Thymus (tissue), 11 donors: Measurements from ENCODE around the gene LCNL1. TPM values are rescaled to one million over a fixed set of nuclear protein-coding genes. Genes with fewer than 3 reads are reported as not detected.

Experiments
- DNase-seq, 9 donors: peaks; one replicate each; pipeline ENCODE4 v3.0.0-alpha.2; 2013; ENCODE audit warnings: low spot score in 9 of 9, low read depth in 6 of 9, missing footprints in 1 of 9
- H3K27ac ChIP-seq, 2 donors: one replicate each; pipeline ENCODE4 v1.5.1; 2013; ENCODE audit warnings: control low read depth in 1 of 2, low read depth in 1 of 2, low read length in 1 of 2, mild to moderate bottlenecking in 1 of 2, moderate library complexity in 1 of 2
- H3K27me3 ChIP-seq, 2 donors: one replicate each; pipeline ENCODE4 v1.5.1; 2013; ENCODE audit warnings: low read length in 1 of 2; ENCODE audit not compliant: control insufficient read depth in 2 of 2, insufficient read depth in 1 of 2
- H3K36me3 ChIP-seq, 2 donors: one replicate each; pipeline ENCODE4 v1.5.1; 2013; ENCODE audit warnings: low read length in 1 of 2, mild to moderate bottlenecking in 1 of 2, moderate library complexity in 1 of 2; ENCODE audit not compliant: control insufficient read depth in 2 of 2, insufficient read depth in 2 of 2
- H3K4me1 ChIP-seq, 2 donors: one replicate each; pipeline ENCODE4 v1.5.1; 2013; ENCODE audit warnings: low read length in 2 of 2; ENCODE audit not compliant: control insufficient read depth in 2 of 2, insufficient read depth in 2 of 2
- H3K4me3 ChIP-seq, 2 donors: one replicate each; pipeline ENCODE4 v1.5.1; 2013; ENCODE audit warnings: low read length in 2 of 2, control low read depth in 1 of 2, mild to moderate bottlenecking in 1 of 2
- H3K9me3 ChIP-seq, 2 donors: one replicate each; pipeline ENCODE4 v1.5.1; 2013; ENCODE audit warnings: low read length in 1 of 2, mild to moderate bottlenecking in 1 of 2; ENCODE audit not compliant: control insufficient read depth in 2 of 2, insufficient read depth in 1 of 2
- WGBS: extraction: QIAGEN DNeasy Blood & Tissue Kit; methylation state at CpG from one replicate; pipeline ENCODE4 v1.1.7; 2013; 5-methylcytosine and 5-hydroxymethylcytosine counted together
- polyA plus RNA-seq: library from polyadenylated mRNA; stranded (reverse); fragments of 200-250 nt; gene quantifications from one replicate; pipeline ENCODE4 v1.2.3, GENCODE V29; 2013
- total RNA-seq: library from RNA; stranded (reverse); fragments of 120-200 nt; gene quantifications from one replicate; pipeline ENCODE4 v1.2.4, GENCODE V29; 2013
- donor health status: healthy.

Gene LCNL1
- total and polyA plus RNA-seq, 2 donors: 0.19 to 5.0 TPM

GRCh38 chr9:136984464-136985026 is 1.8 kb downstream of the LCNL1 start:
- H3K9me3 ChIP-seq: no peaks in the 10 kb centered on the region
- H3K36me3 ChIP-seq: no peaks in the 10 kb centered on the region
- DNase-seq: no peak
- no peak overlapping the region for H3K27ac ChIP-seq
- peaks cover 2 to 6% of the 10 kb centered on the region in 2 donors for H3K4me1 ChIP-seq
- peak overlapping the region in 1 of 2 donors; percentile 41 for H3K4me3 ChIP-seq
- WGBS: 49% methylated on average over 29 of the region's 29 CpGs
- peaks cover 41 to 95% of the 10 kb centered on the region in 2 donors for H3K27me3 ChIP-seq

GRCh38 chr9:136985027-136985602 is 2.3 kb downstream of the LCNL1 start:
- Histone ChIP-seq H3K9me3 (no peaks in the 10 kb centered on the region), H3K36me3 (no peaks in the 10 kb centered on the region), H3K27me3 (peaks cover 41 to 95% of the 10 kb centered on the region in 2 donors), H3K4me3 (peak overlapping the region in 1 of 2 donors; percentile 41), H3K4me1 (peaks cover 2 to 6% of the 10 kb centered on the region in 2 donors), H3K27ac (no peak overlapping the region)
- no peak for DNase-seq
- WGBS: 8% methylated on average over 48 of the region's 48 CpGs

- Histone ChIP-seq H3K27me3 (peaks cover 46 to 96% of the 10 kb centered on the region in 2 donors), H3K27ac (no peak overlapping the region), H3K4me3 (peak overlapping the region in 1 of 2 donors; percentile 41), H3K4me1 (peaks cover 2 to 6% of the 10 kb centered on the region in 2 donors), H3K9me3 (peaks cover 2 to 6% of the 10 kb centered on the region in 2 donors), H3K36me3 (no peaks in the 10 kb centered on the region)
- 26% methylated on average over 33 of the region's 33 CpGs for WGBS
- DNase-seq: no peak
Measured at GRCh38 chr9:136985853-136986252, 3.1 kb downstream of the LCNL1 start.

- no peak for DNase-seq
- 97% methylated on average over 4 of the region's 4 CpGs for WGBS
- Histone ChIP-seq H3K27me3 (peaks cover 42 to 77% of the 10 kb centered on the region in 2 donors), H3K27ac (no peak overlapping the region), H3K36me3 (peaks cover 5% of the 10 kb centered on the region in 2 donors), H3K4me3 (no peak overlapping the region), H3K4me1 (peaks cover 11 to 20% of the 10 kb centered on the region in 2 donors), H3K9me3 (peaks cover 2 to 9% of the 10 kb centered on the region in 2 donors)
Measured at GRCh38 chr9:136988872-136989271, 6.1 kb downstream of the LCNL1 start.

- WGBS: 94% methylated on average over 10 of the region's 10 CpGs
- H3K27ac ChIP-seq: no peak overlapping the region
- H3K4me1 ChIP-seq: peaks cover 9 to 25% of the 10 kb centered on the region in 2 donors
- H3K27me3 ChIP-seq: peaks cover 27 to 75% of the 10 kb centered on the region in 2 donors
- no peak for DNase-seq
- no peak overlapping the region for H3K4me3 ChIP-seq
- H3K9me3 ChIP-seq: peaks cover 2 to 9% of the 10 kb centered on the region in 2 donors
- H3K36me3 ChIP-seq: peaks cover 8 to 16% of the 10 kb centered on the region in 2 donors
Measured at GRCh38 chr9:136990242-136990911, 7.6 kb downstream of the LCNL1 start.

- peaks cover 2 to 19% of the 10 kb centered on the region in 2 donors for H3K9me3 ChIP-seq
- peak within 1 kb of the TSS; percentile 68 to 89 for H3K27ac ChIP-seq
- 1% methylated on average over 92 of the region's 92 CpGs for WGBS
- H3K4me3 ChIP-seq: peak within 1 kb of the TSS; percentile 84 to 92
- H3K36me3 ChIP-seq: peaks cover 8 to 16% of the 10 kb centered on the region in 2 donors
- H3K4me1 ChIP-seq: peaks cover 20 to 43% of the 10 kb centered on the region in 2 donors
- DNase-seq: peak; percentile 45 to 93 (median 81)
- peaks cover 19 to 75% of the 10 kb centered on the region in 2 donors for H3K27me3 ChIP-seq
Measured at GRCh38 chr9:136991993-136992818, 9.4 kb downstream of the LCNL1 start, which contains the start of gene PAXX. TSS of gene PAXX (plus strand) at chr9:136992422. CDS start at chr9:136992444, 22 bp downstream.

GRCh38 chr9:136992819-136993369 is 10.1 kb downstream of the LCNL1 start:
- H3K27ac ChIP-seq: peak overlapping the region; percentile 68 to 89
- WGBS: 54% methylated on average over 18 of the region's 18 CpGs
- DNase-seq: no peak
- H3K4me3 ChIP-seq: peak overlapping the region; percentile 84 to 92
- H3K4me1 ChIP-seq: peaks cover 25 to 50% of the 10 kb centered on the region in 2 donors
- H3K9me3 ChIP-seq: peaks cover 2 to 24% of the 10 kb centered on the region in 2 donors
- peaks cover 8 to 16% of the 10 kb centered on the region in 2 donors for H3K36me3 ChIP-seq
- peaks cover 22 to 75% of the 10 kb centered on the region in 2 donors for H3K27me3 ChIP-seq

- H3K4me3 ChIP-seq: peak overlapping the region in 1 of 2 donors; percentile 92
- peaks cover 2 to 27% of the 10 kb centered on the region in 2 donors for H3K9me3 ChIP-seq
- no peak for DNase-seq
- WGBS: 89% methylated on average over 54 of the region's 54 CpGs
- H3K27me3 ChIP-seq: peaks cover 24 to 74% of the 10 kb centered on the region in 2 donors
- H3K36me3 ChIP-seq: peaks cover 8 to 16% of the 10 kb centered on the region in 2 donors
- no peak overlapping the region for H3K27ac ChIP-seq
- peaks cover 25 to 57% of the 10 kb centered on the region in 2 donors for H3K4me1 ChIP-seq
Measured at GRCh38 chr9:136994180-136994887, 11.5 kb downstream of the LCNL1 start.
